ENCODE data around the gene STYXL1. TPM values are rescaled to one million over a fixed set of nuclear protein-coding genes. Genes with fewer than 3 reads are reported as not detected.

Gene STYXL1
- total RNA-seq, 6 experiments from 2014 or later: 13.8 to 28.5 (median 21.2) TPM

DNA sequence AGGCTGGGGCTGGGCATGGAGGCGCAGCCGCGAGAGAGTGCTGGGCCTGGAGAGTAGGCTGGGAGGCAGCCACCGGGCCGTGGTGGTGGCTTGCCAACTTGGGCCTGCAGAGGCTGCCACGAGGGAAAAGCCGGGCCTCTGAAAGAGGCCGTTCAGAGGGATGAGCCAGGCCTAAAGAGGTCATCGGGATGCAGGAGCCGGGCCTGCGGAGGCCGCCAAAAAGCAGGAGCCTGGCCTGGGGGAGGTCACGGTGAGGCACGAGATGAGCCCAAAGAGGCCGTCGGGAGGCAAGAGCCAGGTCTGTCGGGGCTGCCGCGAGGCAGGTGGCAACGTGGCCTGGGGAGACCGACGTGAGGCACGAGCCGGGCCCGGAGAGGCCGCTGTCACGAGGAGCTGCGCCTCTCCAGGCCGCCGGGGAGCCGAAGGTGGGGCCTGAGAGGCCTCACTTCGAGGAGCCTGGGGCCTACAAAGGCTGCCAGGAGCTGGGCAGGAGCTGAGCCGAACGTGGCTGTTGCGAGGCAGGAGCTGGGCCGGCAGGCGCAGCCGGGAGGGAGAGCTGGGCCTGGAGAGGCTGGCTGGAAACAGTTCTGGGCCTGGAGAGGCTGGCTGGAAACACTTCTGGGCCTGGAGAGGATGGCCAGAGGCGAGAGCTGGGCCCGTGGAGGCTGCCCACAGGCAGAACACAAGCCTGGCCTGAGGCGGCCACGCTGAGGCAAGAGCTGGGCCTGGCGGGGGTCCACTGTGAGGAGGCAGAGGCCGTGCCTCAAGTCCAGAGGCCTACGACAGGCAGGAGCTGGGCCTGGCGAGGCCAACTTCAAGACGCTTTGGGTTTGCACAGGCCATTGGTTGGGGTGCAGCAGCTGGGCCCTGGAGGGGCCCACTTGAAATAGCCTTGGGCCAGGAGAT is 24.7 kb upstream of the STYXL1 start:
- DNase-seq: no peak
- WGBS (ENCODE audit: insufficient coverage, low coverage, low lambda C conversion rate, missing lambda C conversion rate): no CpG with 5 or more reads among the region's 47 CpGs

GRCh38 chr7:76071316-76072242 is 23.8 kb upstream of the STYXL1 start:
- no peaks in the 10 kb centered on the region for H3K27me3 ChIP-seq
- DNase-seq (no peak), ATAC-seq (no peak)
- peaks cover 0 to 10% (median 3%) of the 10 kb centered on the region in 4 donors for H3K4me1 ChIP-seq
- intact Hi-C loops (cut with DNase I): no loop called here
- H3K27ac ChIP-seq: no peak overlapping the region
- no peaks in the 10 kb centered on the region for H3K9me3 ChIP-seq
- TF ChIP-seq CTCF (IDR thresholded peaks at IDR 0.05) (no peak), POLR2A (IDR thresholded peaks at IDR 0.05) (no peak)
- no peak overlapping the region for H3K4me3 ChIP-seq
- 89% methylated on average over 9 of the region's 47 CpGs for WGBS (ENCODE audit: insufficient coverage, low coverage, low lambda C conversion rate, missing lambda C conversion rate)
- H3K36me3 ChIP-seq: peaks cover 0 to 11% (median 3%) of the 10 kb centered on the region in 4 donors

More for the DNA sequence above, 24.7 kb upstream of the STYXL1 start:
- Histone ChIP-seq H3K4me3 (no peak overlapping the region), H3K27ac (no peak overlapping the region), H3K9me3 (no peaks in the 10 kb centered on the region), H3K4me1 (peaks cover 0 to under 1% (median 0%) of the 10 kb centered on the region in 4 donors), H3K27me3 (no peaks in the 10 kb centered on the region), H3K36me3 (peaks cover 0 to 11% (median 2%) of the 10 kb centered on the region in 4 donors)
- TF ChIP-seq CTCF (IDR thresholded peaks at IDR 0.05): no peak
- TF ChIP-seq POLR2A (IDR thresholded peaks at IDR 0.05): no peak
- no peak for ATAC-seq
- intact Hi-C loops (cut with DNase I): no loop called here

GRCh38 chr7:76069238-76069638 is 21.4 kb upstream of the STYXL1 start:
- TF ChIP-seq CTCF (IDR thresholded peaks at IDR 0.05) (no peak), POLR2A (IDR thresholded peaks at IDR 0.05) (no peak)
- Histone ChIP-seq H3K36me3 (peaks cover 0 to 26% (median 16%) of the 10 kb centered on the region in 4 donors), H3K27ac (no peak overlapping the region), H3K9me3 (no peaks in the 10 kb centered on the region), H3K4me3 (no peak overlapping the region), H3K27me3 (no peaks in the 10 kb centered on the region), H3K4me1 (peaks cover 0 to 14% (median 6%) of the 10 kb centered on the region in 4 donors)
- ATAC-seq (peak in 2 of 4 donors; percentile 4 to 28), DNase-seq (no peak)
- intact Hi-C loops (cut with DNase I): no loop called here
- 38% methylated on average over 5 of the region's 8 CpGs for WGBS (ENCODE audit: insufficient coverage, low coverage, low lambda C conversion rate, missing lambda C conversion rate)

- no peaks in the 10 kb centered on the region for H3K27me3 ChIP-seq
- DNase-seq (peak in 2 of 3 donors; percentile 58 to 64), ATAC-seq (peak; percentile 57 to 75 (median 62))
- H3K36me3 ChIP-seq: peaks cover 0 to 36% (median 24%) of the 10 kb centered on the region in 4 donors
- H3K4me3 ChIP-seq: no peak overlapping the region
- no peak for TF ChIP-seq CTCF (IDR thresholded peaks at IDR 0.05)
- no peak for TF ChIP-seq POLR2A (IDR thresholded peaks at IDR 0.05)
- H3K4me1 ChIP-seq: peaks cover 0 to 14% (median 6%) of the 10 kb centered on the region in 4 donors
- no peaks in the 10 kb centered on the region for H3K9me3 ChIP-seq
- intact Hi-C loops (cut with DNase I): no loop called here
- WGBS (ENCODE audit: insufficient coverage, low coverage, low lambda C conversion rate, missing lambda C conversion rate): 65% methylated on average over 9 of the region's 14 CpGs
- peak overlapping the region in 1 of 3 donors; percentile 19 for H3K27ac ChIP-seq
Measured at GRCh38 chr7:76066716-76067503, 19.1 kb upstream of the STYXL1 start.

Measured in right lobe of liver (tissue), 6 donors.